DOHH2 (cell line): Measurements from ENCODE around the gene CRMP1.

ENCODE experiments used
- H3F3A ChIP-seq: fragments of 200-600 bp; sonication (generic), shearing (Covaris generic); 2 replicates; pipeline ENCODE4 v1.6.0; 2016; ENCODE audit warnings: antibody characterized with exemption, mild to moderate bottlenecking; ENCODE audit not compliant: control insufficient read depth, insufficient read depth
- H3K27ac ChIP-seq: fragments of 200-600 bp; sonication (generic); 2 replicates; pipeline ENCODE4 v1.5.1; 2014; ENCODE audit warnings: low read depth, mild to moderate bottlenecking, low read length, moderate library complexity
- H3K27me3 ChIP-seq: fragments of 200-600 bp; sonication (generic); 2 replicates; pipeline ENCODE4 v1.6.1; 2014; ENCODE audit warnings: mild to moderate bottlenecking, low read length, mixed read lengths; ENCODE audit not compliant: control insufficient read depth
- H3K36me3 ChIP-seq: fragments of 200-600 bp; sonication (generic); 2 replicates; pipeline ENCODE4 v1.6.1; 2014; ENCODE audit warnings: mild to moderate bottlenecking, low read length, moderate library complexity, mixed read lengths; ENCODE audit not compliant: control insufficient read depth
- H3K4me1 ChIP-seq: fragments of 200-600 bp; sonication (generic); 2 replicates; pipeline ENCODE4 v1.6.1; 2014; ENCODE audit warnings: mild to moderate bottlenecking, low read length, mixed read lengths; ENCODE audit not compliant: control insufficient read depth
- H3K4me2 ChIP-seq: fragments of 200-600 bp; sonication (generic); 2 replicates; pipeline ENCODE4 v1.6.0; 2014; ENCODE audit warnings: mild to moderate bottlenecking, low read length, moderate library complexity
- H3K4me3 ChIP-seq: fragments of 200-600 bp; sonication (generic); 2 replicates; pipeline ENCODE4 v1.5.1; 2014; ENCODE audit warnings: mild to moderate bottlenecking, low read length, mixed read lengths
- H3K79me2 ChIP-seq: fragments of 200-600 bp; sonication (generic); 2 replicates; pipeline ENCODE4 v1.6.1; 2014; ENCODE audit warnings: mild to moderate bottlenecking, low read length, mixed read lengths; ENCODE audit not compliant: control insufficient read depth
- H3K9me2 ChIP-seq: fragments of 200-600 bp; sonication (generic); replicated peaks from 2 replicates; pipeline ENCODE4 v1.6.1; 2014; ENCODE audit warnings: mild to moderate bottlenecking, low read length, mixed read lengths; ENCODE audit not compliant: control insufficient read depth
- H3K9me3 ChIP-seq: fragments of 200-600 bp; sonication (generic); 2 replicates; pipeline ENCODE4 v1.6.1; 2014; ENCODE audit warnings: antibody characterized with exemption, low read length, mixed read lengths; ENCODE audit not compliant: control insufficient read depth, insufficient read depth
- H4K20me1 ChIP-seq: fragments of 200-600 bp; sonication (generic); 2 replicates; pipeline ENCODE4 v1.6.0; 2014; ENCODE audit warnings: low read depth, mild to moderate bottlenecking, antibody characterized with exemption, low read length, moderate library complexity; ENCODE audit not compliant: control insufficient read depth, insufficient read depth
- EZH2phosphoT487 ChIP-seq: fragments of 200-600 bp; sonication (generic); IDR thresholded peaks from 2 replicates; pipeline ENCODE4 v1.6.1; 2017; ENCODE audit warnings: borderline replicate concordance, mild to moderate bottlenecking, antibody characterized with exemption, low read length, moderate library complexity, mixed read lengths
- TF ChIP-seq, protein P1 (sequence below): fragments of 200-600 bp; sonication (generic); IDR thresholded peaks from one replicate; pipeline ENCODE4 v1.5.1; 2014; ENCODE audit warnings: antibody characterized with exemption, mild to moderate bottlenecking, low read depth, low read length; ENCODE audit not compliant: poor library complexity, severe bottlenecking

The CRMP1 gene

GRCh38 chr4:5870701-5871100 is 22.2 kb downstream of the CRMP1 start:
- H3K27me3 ChIP-seq, result no peaks in the 10 kb centered on the region; the same call in 1 of the 2 replicates
- no peaks in the 10 kb centered on the region for H4K20me1 ChIP-seq

DNA sequence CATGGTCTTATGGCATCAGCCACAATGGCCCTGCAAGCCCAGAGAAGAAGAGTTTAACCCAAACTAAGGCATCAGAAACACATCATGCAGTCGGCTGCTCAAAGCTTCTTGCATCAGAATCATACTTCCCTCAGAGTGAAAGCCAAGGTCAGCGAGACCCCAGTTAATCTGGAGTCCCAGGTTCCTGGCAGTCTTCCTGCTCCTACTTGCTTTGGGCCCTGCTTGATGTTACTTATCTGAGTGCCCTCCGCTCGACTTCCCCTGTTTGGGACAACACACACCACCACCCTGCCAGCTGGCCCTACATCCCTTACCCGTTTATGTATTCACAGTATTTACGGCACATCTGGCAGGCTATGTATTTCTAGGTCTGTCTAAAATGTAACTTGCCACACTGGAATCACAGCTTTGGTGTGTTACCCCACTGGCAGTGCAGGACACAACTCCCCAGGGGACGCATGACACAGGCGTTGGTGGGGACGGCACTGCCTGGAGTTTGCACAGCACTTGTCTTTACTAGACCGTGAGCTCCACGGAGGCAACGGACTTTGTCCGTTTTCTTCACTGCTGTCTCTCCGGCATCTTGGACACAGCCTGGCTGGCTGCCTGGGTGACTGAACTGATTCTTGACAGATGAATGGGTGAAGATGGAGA is 22.8 kb downstream of the CRMP1 start:
- H3K4me2 ChIP-seq, result no peak overlapping the region
- H3K79me2 ChIP-seq, result no peaks in the 10 kb centered on the region
- H3K36me3 ChIP-seq, result no peaks in the 10 kb centered on the region
- H3K27ac ChIP-seq, result no peak overlapping the region
- H3K4me3 ChIP-seq, result no peak overlapping the region
- H3K27me3 ChIP-seq, result no peaks in the 10 kb centered on the region; the same call in 1 of the 2 replicates
- no peaks in the 10 kb centered on the region for H3F3A ChIP-seq
- H3K9me2 ChIP-seq, result no peaks in the 10 kb centered on the region
- H4K20me1 ChIP-seq, result no peaks in the 10 kb centered on the region
- TF ChIP-seq, protein P1, sequence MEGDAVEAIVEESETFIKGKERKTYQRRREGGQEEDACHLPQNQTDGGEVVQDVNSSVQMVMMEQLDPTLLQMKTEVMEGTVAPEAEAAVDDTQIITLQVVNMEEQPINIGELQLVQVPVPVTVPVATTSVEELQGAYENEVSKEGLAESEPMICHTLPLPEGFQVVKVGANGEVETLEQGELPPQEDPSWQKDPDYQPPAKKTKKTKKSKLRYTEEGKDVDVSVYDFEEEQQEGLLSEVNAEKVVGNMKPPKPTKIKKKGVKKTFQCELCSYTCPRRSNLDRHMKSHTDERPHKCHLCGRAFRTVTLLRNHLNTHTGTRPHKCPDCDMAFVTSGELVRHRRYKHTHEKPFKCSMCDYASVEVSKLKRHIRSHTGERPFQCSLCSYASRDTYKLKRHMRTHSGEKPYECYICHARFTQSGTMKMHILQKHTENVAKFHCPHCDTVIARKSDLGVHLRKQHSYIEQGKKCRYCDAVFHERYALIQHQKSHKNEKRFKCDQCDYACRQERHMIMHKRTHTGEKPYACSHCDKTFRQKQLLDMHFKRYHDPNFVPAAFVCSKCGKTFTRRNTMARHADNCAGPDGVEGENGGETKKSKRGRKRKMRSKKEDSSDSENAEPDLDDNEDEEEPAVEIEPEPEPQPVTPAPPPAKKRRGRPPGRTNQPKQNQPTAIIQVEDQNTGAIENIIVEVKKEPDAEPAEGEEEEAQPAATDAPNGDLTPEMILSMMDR, result no peak
- TF ChIP-seq EZH2phosphoT487, result no peak
- peaks cover 5% of the 10 kb centered on the region; the same call in 1 of the 2 replicates for H3K4me1 ChIP-seq
- H3K9me3 ChIP-seq, result no peaks in the 10 kb centered on the region

More at GRCh38 chr4:5870701-5871100, 22.2 kb downstream of the CRMP1 start:
- Histone ChIP-seq H3K36me3 (no peaks in the 10 kb centered on the region), H3K9me2 (no peaks in the 10 kb centered on the region), H3K79me2 (no peaks in the 10 kb centered on the region), H3K9me3 (no peaks in the 10 kb centered on the region), H3K4me1 (peaks cover 5% of the 10 kb centered on the region; the same call in 1 of the 2 replicates), H3K27ac (no peak overlapping the region), H3K4me3 (no peak overlapping the region), H3K4me2 (no peak overlapping the region), H3F3A (no peaks in the 10 kb centered on the region)
- TF ChIP-seq EZH2phosphoT487, result no peak
- TF ChIP-seq, protein P1, result no peak

DNA sequence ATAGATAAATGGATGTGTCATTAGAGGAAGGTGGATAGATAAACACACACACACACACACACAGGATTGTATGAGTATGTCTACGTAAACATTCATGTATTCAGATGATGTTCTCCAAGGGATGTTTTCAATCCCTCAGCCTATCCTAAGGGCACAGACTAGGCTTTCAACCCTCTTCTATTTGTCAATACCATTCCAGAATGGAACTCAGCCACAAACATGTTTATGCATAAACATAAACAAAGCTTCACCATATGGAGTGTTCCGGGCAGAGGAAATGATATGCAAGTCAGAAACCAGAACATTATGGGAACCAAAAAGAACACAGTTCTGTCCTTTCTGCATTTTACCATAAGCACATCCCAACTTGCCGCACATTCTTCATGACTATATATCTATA is 25.0 kb downstream of the CRMP1 start:
- no peak overlapping the region for H3K27ac ChIP-seq
- no peaks in the 10 kb centered on the region for H3F3A ChIP-seq
- peaks cover 5% of the 10 kb centered on the region; the same call in 1 of the 2 replicates for H3K4me1 ChIP-seq
- H3K36me3 ChIP-seq, result no peaks in the 10 kb centered on the region
- TF ChIP-seq, protein P1, result no peak
- no peak for TF ChIP-seq EZH2phosphoT487
- H4K20me1 ChIP-seq, result no peaks in the 10 kb centered on the region
- H3K27me3 ChIP-seq, result no peaks in the 10 kb centered on the region; the same call in 1 of the 2 replicates
- H3K79me2 ChIP-seq, result no peaks in the 10 kb centered on the region
- no peaks in the 10 kb centered on the region for H3K9me3 ChIP-seq
- H3K4me2 ChIP-seq, result no peak overlapping the region
- no peaks in the 10 kb centered on the region for H3K9me2 ChIP-seq
- H3K4me3 ChIP-seq, result no peak overlapping the region
